Lung (tissue), 12 donors: ENCODE measurements around the gene BRD3OS. TPM values are rescaled to one million over a fixed set of nuclear protein-coding genes. Genes with fewer than 3 reads are reported as not detected.
A peak's percentile ranks its signal among the peaks of the same experiment; 100 is the strongest.

ENCODE experiments used
- ATAC-seq: fragments of 200-7000 bp; cut with Tn5 transposase; one replicate; pipeline ENCODE4 v1.9.1; 2020; ENCODE audit warnings: moderate number of reproducible peaks; ENCODE audit not compliant: insufficient read depth, low FRiP score
- DNase-seq, 3 donors: peaks; one replicate each; pipeline ENCODE4 v3.0.0-alpha.2; 2013 to 2017
- H3K27ac ChIP-seq, 2 donors: one replicate each; pipeline ENCODE4 v1.5.1; 2013; ENCODE audit warnings: mild to moderate bottlenecking in 2 of 2, moderate library complexity in 2 of 2, control low read depth in 1 of 2, inconsistent platforms in 1 of 2, low read depth in 1 of 2, low read length in 1 of 2
- H3K27me3 ChIP-seq, 3 donors: one replicate each; pipeline ENCODE4 v1.5.1; 2013; ENCODE audit warnings: low read length in 2 of 3; ENCODE audit not compliant: control insufficient read depth in 3 of 3, insufficient read depth in 3 of 3
- H3K36me3 ChIP-seq, 4 donors: one replicate each; pipeline ENCODE4 v1.5.1; 2013; ENCODE audit warnings: low read length in 4 of 4, mild to moderate bottlenecking in 1 of 4, moderate library complexity in 1 of 4; ENCODE audit not compliant: control insufficient read depth in 4 of 4, insufficient read depth in 4 of 4
- H3K4me1 ChIP-seq, 5 donors: one replicate each; pipeline ENCODE4 v1.5.1; 2013; ENCODE audit warnings: low read length in 5 of 5, mild to moderate bottlenecking in 2 of 5, moderate library complexity in 1 of 5; ENCODE audit not compliant: control insufficient read depth in 5 of 5, insufficient read depth in 5 of 5
- H3K4me3 ChIP-seq: one replicate; pipeline ENCODE4 v1.5.1; 2013; ENCODE audit warnings: mild to moderate bottlenecking, control low read depth, moderate library complexity
- H3K9ac ChIP-seq, 2 donors: one replicate each; pipeline ENCODE4 v1.5.1; 2013; ENCODE audit warnings: low read length in 2 of 2, control low read depth in 1 of 2; ENCODE audit not compliant: insufficient read depth in 1 of 2
- H3K9me3 ChIP-seq, 4 donors: one replicate each; pipeline ENCODE4 v1.5.1; 2013; ENCODE audit warnings: low read length in 3 of 4, mild to moderate bottlenecking in 1 of 4, moderate library complexity in 1 of 4; ENCODE audit not compliant: control insufficient read depth in 4 of 4, insufficient read depth in 3 of 4
- CTCF ChIP-seq: IDR thresholded peaks from 2 replicates; pipeline ENCODE4 v1.5.1; 2012; ENCODE audit warnings: mild to moderate bottlenecking; ENCODE audit errors: control extremely low read depth, extremely low read depth
- WGBS, 2 donors: extraction: QIAGEN DNeasy Blood & Tissue Kit; methylation state at CpG; one replicate each; pipeline ENCODE4 v1.1.7; 2013; 5-methylcytosine and 5-hydroxymethylcytosine counted together
- polyA plus RNA-seq, 2 donors: library from polyadenylated mRNA; stranded (reverse); fragments of 200-250 nt; gene quantifications; one replicate each; pipeline ENCODE4 v1.2.1, GENCODE V29; 2013
- total RNA-seq, 2 donors: library from RNA; depleted of rRNA in 1 of 2; stranded (reverse); fragments of >200 nt in 1 of 2; gene quantifications; one replicate each; pipeline ENCODE4 v1.2.1, GENCODE V29; 2014 to 2021
- donor health status: control.
- donor health status: control.
- donor health status: Bipolar disorder and iron deficiency.
- donor health status: healthy.
- donor health status: DM: yes; HTN: yes; CAD: no.

BRD3OS gene
- total and polyA plus RNA-seq, 4 donors: 7.1 to 20.7 (median 14.9) TPM

GRCh38 chr9:134052491-134052890, 27.2 kb downstream of the BRD3OS start:
- Histone ChIP-seq H3K4me1 (peaks cover 3 to 25% (median 11%) of the 10 kb centered on the region in 5 donors), H3K9me3 (no peaks in the 10 kb centered on the region), H3K36me3 (peaks cover 4 to 47% (median 26%) of the 10 kb centered on the region in 4 donors), H3K27me3 (no peaks in the 10 kb centered on the region), H3K9ac (no peak overlapping the region), H3K4me3 (no peak overlapping the region), H3K27ac (no peak overlapping the region)
- no peak for TF ChIP-seq CTCF
- ATAC-seq (no peak), DNase-seq (no peak)
- 92 to 95% methylated on average over 3 of the region's 3 CpGs for WGBS, 2 donors

GRCh38 chr9:134052941-134053340, 27.7 kb downstream of the BRD3OS start:
- Histone ChIP-seq H3K4me1 (peaks cover 3 to 25% (median 11%) of the 10 kb centered on the region in 5 donors), H3K27ac (no peak overlapping the region), H3K4me3 (no peak overlapping the region), H3K9me3 (no peaks in the 10 kb centered on the region), H3K27me3 (no peaks in the 10 kb centered on the region), H3K9ac (no peak overlapping the region), H3K36me3 (peaks cover 0 to 44% (median 24%) of the 10 kb centered on the region in 4 donors)
- WGBS, 2 donors: 91 to 92% methylated on average over 16 of the region's 16 CpGs
- no peak for DNase-seq
- no peak for ATAC-seq
- no peak for TF ChIP-seq CTCF

DNA sequence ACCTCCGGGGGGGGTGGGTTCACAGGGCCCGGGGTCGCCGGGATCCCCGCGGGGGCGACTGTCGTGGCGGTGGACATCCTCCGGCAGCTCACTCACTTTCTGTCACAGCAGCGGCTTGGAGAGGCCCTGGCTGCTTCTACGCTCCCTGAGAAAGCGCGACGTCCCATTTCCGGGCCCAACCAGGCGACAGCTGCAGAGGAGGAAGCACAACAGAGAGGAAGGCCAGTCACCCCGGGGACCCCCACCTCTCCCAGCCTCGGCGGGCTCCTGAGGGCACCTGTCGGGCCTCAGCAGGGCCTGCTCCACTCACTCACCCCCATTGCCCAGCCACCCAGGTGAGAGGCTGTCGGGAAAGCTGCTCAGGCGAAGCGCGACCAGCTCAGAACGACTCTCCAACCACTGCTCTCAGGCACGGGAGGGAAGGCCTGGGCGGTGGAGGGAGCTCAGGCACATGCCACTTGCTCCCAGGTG, 28.2 kb downstream of the BRD3OS start:
- H3K27ac ChIP-seq: peak overlapping the region in 1 of 2 donors; percentile 1
- WGBS, 2 donors: 83 to 84% methylated on average over 27 to 28 of the region's 28 CpGs
- H3K9me3 ChIP-seq: no peaks in the 10 kb centered on the region
- H3K36me3 ChIP-seq: peaks cover 0 to 39% (median 21%) of the 10 kb centered on the region in 4 donors
- peaks cover 3 to 25% (median 15%) of the 10 kb centered on the region in 5 donors for H3K4me1 ChIP-seq
- H3K27me3 ChIP-seq: no peaks in the 10 kb centered on the region
- H3K4me3 ChIP-seq: no peak overlapping the region
- DNase-seq (no peak), ATAC-seq (no peak)
- TF ChIP-seq CTCF: no peak
- H3K9ac ChIP-seq: no peak overlapping the region
